GM12878 (cell line): ENCODE measurements around the gene SI. TPM values are rescaled to one million over a fixed set of nuclear protein-coding genes. Genes with fewer than 3 reads are reported as not detected.

Source experiments
- ATAC-seq: fragments of 200-7000 bp; cut with Tn5 transposase; 3 replicates; pipeline ENCODE4 v1.9.1; 2020; ENCODE audit warnings: mild to moderate bottlenecking, moderate library complexity
- Bru-seq: library from RNA; stranded (reverse); fragments of 400-500 nt; gene quantifications from one replicate; lab custom pipeline; 2021; lab: Mats Ljungman, UMichigan
- BruChase-seq, 2 experiments: library from RNA; stranded (reverse); fragments of 400-500 nt; gene quantifications; one replicate each; lab custom pipeline; 2021; lab: Mats Ljungman, UMichigan
- BruUV-seq: library from RNA; stranded (reverse); fragments of 400-500 nt; replicated peaks from 2 replicates; lab custom pipeline; 2021; lab: Mats Ljungman, UMichigan
- CTCF ChIA-PET: fragments of 300-600 bp; sonication (Branson Sonifier 250); formaldehyde crosslinking; extraction: SDS; loops from one replicate; lab custom pipeline; 2021; ENCODE audit warnings: inconsistent platforms; lab: Yijun Ruan, JAX
- POLR2A ChIA-PET: fragments of 350-600 bp; formaldehyde crosslinking; extraction: SDS; loops from one replicate; lab custom pipeline; 2021; ENCODE audit warnings: inconsistent platforms; lab: Charles Lee
- RAD21 ChIA-PET: fragments of 300-600 bp; sonication (Branson Sonifier 250); formaldehyde crosslinking; loops from one replicate; lab custom pipeline; 2023; ENCODE audit warnings: antibody characterized with exemption; ENCODE audit not compliant: unreplicated experiment; lab: Charles Lee
- SMC1A ChIA-PET: fragments of 300-600 bp; sonication (Branson Sonifier 250); formaldehyde crosslinking; loops from one replicate; lab custom pipeline; 2023; ENCODE audit not compliant: unreplicated experiment, uncharacterized antibody; lab: Charles Lee
- DNase-seq: peaks from one replicate; pipeline ENCODE4 v3.0.0-alpha.2; 2011; ENCODE audit warnings: low read depth, low spot score
- FAIRE-seq: peaks from 3 replicates; lab custom pipeline; 2011; peaks lifted over from hg19 to GRCh38; lab: Jason Lieb, UNC
- H2AFZ ChIP-seq: 2 replicates; pipeline ENCODE4 v1.6.0; 2011; ENCODE audit warnings: low read depth, low read length, control low read depth; ENCODE audit not compliant: control insufficient read depth
- H3K27ac ChIP-seq: 2 replicates; pipeline ENCODE4 v1.5.1; 2011; ENCODE audit warnings: control low read depth; ENCODE audit not compliant: control insufficient read depth, insufficient read depth
- H3K27me3 ChIP-seq, 2 experiments: replicated peaks in 1 of 2; 2 replicates each; pipeline versions ENCODE4 v1.6.0 to v1.6.1; 2011; ENCODE audit warnings: low read length in 1 of 2; ENCODE audit not compliant: control insufficient read depth in 2 of 2, insufficient read depth in 2 of 2
- H3K36me3 ChIP-seq, 2 experiments: 2 replicates each; pipeline ENCODE4 v1.5.1; 2011; ENCODE audit warnings: low read length in 1 of 2; ENCODE audit not compliant: control insufficient read depth in 2 of 2, insufficient read depth in 2 of 2
- H3K4me1 ChIP-seq: 2 replicates; pipeline ENCODE4 v1.6.1; 2011; ENCODE audit warnings: mild to moderate bottlenecking, low read length, moderate library complexity, mixed read lengths; ENCODE audit not compliant: control insufficient read depth, insufficient read depth
- H3K4me2 ChIP-seq: 2 replicates; pipeline ENCODE4 v1.6.0; 2011; ENCODE audit warnings: control low read depth; ENCODE audit not compliant: control insufficient read depth, insufficient read depth
- H3K4me3 ChIP-seq: fragments of 200-600 bp; sonication (generic); 2 replicates; pipeline ENCODE4 v1.5.1; 2016
- H3K79me2 ChIP-seq: 2 replicates; pipeline ENCODE4 v1.6.0; 2011; ENCODE audit warnings: low read length; ENCODE audit not compliant: control insufficient read depth, insufficient read depth
- H3K9ac ChIP-seq: 2 replicates; pipeline ENCODE4 v1.8.0; 2011; ENCODE audit warnings: low read length, control low read depth, mixed read lengths; ENCODE audit not compliant: control insufficient read depth, insufficient read depth
- H3K9me3 ChIP-seq: replicated peaks from 3 replicates; pipeline ENCODE4 v1.5.1; 2011; ENCODE audit warnings: mild to moderate bottlenecking, low read length; ENCODE audit not compliant: control insufficient read depth, insufficient read depth
- H4K20me1 ChIP-seq: 2 replicates; pipeline ENCODE4 v1.6.0; 2011; ENCODE audit not compliant: control insufficient read depth, insufficient read depth
- BHLHE40 ChIP-seq, 2 experiments: fragments of 450-650 bp in 1 of 2; IDR thresholded peaks; 2 replicates each; pipeline ENCODE4 v1.6.1; 2011 to 2017; ENCODE audit warnings: low read depth in 2 of 2, borderline replicate concordance in 1 of 2, improper control_type of control experiment in 1 of 2, low read length in 1 of 2, mild to moderate bottlenecking in 1 of 2
- CBFB ChIP-seq: IDR thresholded peaks from 2 replicates; pipeline ENCODE4 v1.6.1; 2016; ENCODE audit warnings: antibody characterized with exemption, low read depth
- CEBPZ ChIP-seq: fragments of 150-350 bp; IDR thresholded peaks from 2 replicates; pipeline ENCODE4 v1.6.1; 2016; ENCODE audit warnings: low read depth, low read length
- HDAC2 ChIP-seq: fragments of 200-600 bp; sonication (generic); IDR thresholded peaks from 2 replicates; pipeline ENCODE4 v1.6.1; 2017
- MEF2A ChIP-seq: IDR thresholded peaks from 2 replicates; pipeline ENCODE4 v1.6.1; 2011; ENCODE audit warnings: low read depth, mild to moderate bottlenecking, low read length, moderate library complexity; ENCODE audit not compliant: insufficient read depth
- MYC ChIP-seq: IDR thresholded peaks from 2 replicates; pipeline ENCODE4 v1.6.1; 2011; ENCODE audit warnings: mild to moderate bottlenecking, low read length, moderate library complexity, inconsistent platforms; ENCODE audit not compliant: insufficient read depth, insufficient replicate concordance, insufficient read length, severe bottlenecking
- NR2C2 ChIP-seq: IDR thresholded peaks from 2 replicates; pipeline ENCODE4 v1.6.1; 2011; ENCODE audit warnings: borderline replicate concordance, low read depth; ENCODE audit not compliant: control insufficient read depth, insufficient read length
- POLR2A ChIP-seq: IDR thresholded peaks from 2 replicates; pipeline ENCODE4 v1.6.1; 2011; ENCODE audit warnings: low read depth, mild to moderate bottlenecking, low read length
- POLR2AphosphoS2 ChIP-seq: IDR thresholded peaks from 2 replicates; pipeline ENCODE4 v1.6.1; 2011; ENCODE audit warnings: low read depth, mild to moderate bottlenecking, low read length, improper control_type of control experiment, moderate library complexity
- POU2F2 ChIP-seq: IDR thresholded peaks from 3 replicates; pipeline ENCODE4 v1.6.1; 2011; ENCODE audit warnings: low read depth, mild to moderate bottlenecking, low read length, borderline replicate concordance
- SPI1 ChIP-seq: IDR thresholded peaks from 2 replicates; pipeline ENCODE4 v1.6.1; 2011; ENCODE audit warnings: low read depth, mild to moderate bottlenecking, low read length, moderate library complexity, borderline replicate concordance; ENCODE audit not compliant: insufficient read depth
- SREBF2 ChIP-seq: IDR thresholded peaks from 2 replicates; pipeline ENCODE4 v1.6.1; 2012; ENCODE audit warnings: mild to moderate bottlenecking, low read length
- SRF ChIP-seq, 2 experiments: IDR thresholded peaks; 2 replicates each; pipeline ENCODE4 v1.6.1; 2011; ENCODE audit warnings: low read depth in 2 of 2, low read length in 2 of 2, mild to moderate bottlenecking in 1 of 2, moderate library complexity in 1 of 2
- USF1 ChIP-seq: IDR thresholded peaks from 2 replicates; pipeline ENCODE4 v1.6.1; 2011; ENCODE audit warnings: borderline replicate concordance, low read depth, mild to moderate bottlenecking, moderate library complexity, mixed read lengths, low read length; ENCODE audit not compliant: insufficient read depth; ENCODE audit errors: extremely low read length
- WRNIP1 ChIP-seq: IDR thresholded peaks from 2 replicates; pipeline ENCODE4 v1.6.1; 2011; ENCODE audit warnings: low read depth, low read length, improper control_type of control experiment, borderline replicate concordance
- in situ Hi-C: fragments of 300-500 bp; cut with MboI; formaldehyde crosslinking; loops from 9 replicates; pipeline ENCODE4 v1.14.3; 2018; ENCODE audit warnings: mixed read lengths
- intact Hi-C: fragments of 100-400 bp; cut with micrococcal nuclease; formaldehyde crosslinking; loops from one replicate; pipeline ENCODE4 v1.14.2; 2022; ENCODE audit not compliant: unreplicated experiment
- long read RNA-seq, 2 experiments: library from polyadenylated mRNA; unstranded; transcript quantifications; one replicate each; pipeline ENCODE4 v2.0.0, GENCODE V29; 2019 to 2020
- polyA minus RNA-seq, 3 experiments: library from RNA; depleted of rRNA, polyadenylated mRNA; stranded (reverse); fragments of >200 nt; gene quantifications; 2 replicates each; pipeline ENCODE4 v1.2.3, GENCODE V29; 2011
- polyA plus RNA-seq, 11 experiments: library from polyadenylated mRNA; depleted of rRNA in 4 of 11; unstranded in 6 of 11; stranded (reverse) in 5 of 11; fragments of >200 nt; fragmentation: Nextera tagmentation in 4 of 11; fragmentation: Illumina TruSeq in 1 of 11; extraction: Ambion mirVana in 4 of 11; extraction: Trizol in 1 of 11; gene quantifications; 1 replicate in 1 of 11; 2 replicates in 10 of 11; pipeline versions ENCODE4 v1.2.1 to v1.2.3, GENCODE V29; 2011 to 2016; ENCODE audit warnings: inconsistent platforms in 2 of 11, missing spikeins in 2 of 11, low read depth in 1 of 11
- total RNA-seq, 4 experiments: library from RNA; depleted of rRNA in 3 of 4; stranded (reverse); fragments of >200 nt in 3 of 4; fragmentation: Illumina TruSeq in 1 of 4; extraction: Trizol in 1 of 4; gene quantifications; 2 replicates each; pipeline versions ENCODE4 v1.2.1 to v1.2.3, GENCODE V29; 2013 to 2021
- TF ChIP-seq, protein P1 (sequence below): fragments of 450-650 bp; IDR thresholded peaks from 2 replicates; pipeline ENCODE4 v1.6.1; 2016; ENCODE audit warnings: mild to moderate bottlenecking

SI gene
- total RNA-seq (2013; cell fraction: nucleolus; rRNA removed): not detected in 2 replicates
- total RNA-seq (2014; rRNA removed): not detected in 2 replicates
- total RNA-seq (2014; rRNA removed; fragmentation: Illumina TruSeq; extraction: Trizol): not detected in 2 replicates
- total RNA-seq (2021): not detected in 2 replicates
- not detected for polyA plus RNA-seq (2011; ENCODE audit: low read depth)
- polyA plus RNA-seq (2011; rRNA removed): not detected in 2 replicates
- polyA plus RNA-seq (2011; cell fraction: cytosol; rRNA removed): not detected in 2 replicates
- polyA plus RNA-seq (2011; cell fraction: nucleus; rRNA removed): not detected in 2 replicates
- polyA plus RNA-seq (2012): not detected in 2 replicates
- polyA plus RNA-seq (2014; fragmentation: Illumina TruSeq; extraction: Trizol): 0.01 TPM in 1 of 2 replicates, not detected in the other
- polyA plus RNA-seq (2014; fragmentation: Nextera tagmentation; extraction: Ambion mirVana): not detected
- not detected in 2 replicates for polyA plus RNA-seq (2014; rRNA removed)
- polyA plus RNA-seq (2016; fragmentation: Nextera tagmentation; extraction: Ambion mirVana): not detected
- polyA minus RNA-seq (2011; rRNA and poly(A)+ RNA removed): not detected in 2 replicates
- not detected in 2 replicates for polyA minus RNA-seq (2011; cell fraction: cytosol; rRNA and poly(A)+ RNA removed)
- polyA minus RNA-seq (2011; cell fraction: nucleus; rRNA and poly(A)+ RNA removed): not detected in 2 replicates
- Bru-seq, nascent RNA: not detected
- BruChase-seq, experiment 1, labeled RNA remaining after a 6-hour chase: percentile 1 among the genes with signal in this experiment
- not detected for BruChase-seq, experiment 2, labeled RNA remaining after a 2-hour chase
- long read RNA-seq, experiment 1: 0 reads
- long read RNA-seq, experiment 2: 0 reads

- in situ Hi-C loops: no loop called here
- H3K79me2 ChIP-seq: no peaks in the 10 kb centered on the region
- H3K9ac ChIP-seq: no peak within 1 kb of the TSS
- ChIA-PET CTCF (no interaction called here), RAD21 (no interaction called here), SMC1A (interaction anchor here (0.5 kb wide), 1 partner anchor 73 kb away, joined by 3 read pairs; no protein-coding TSS in a partner anchor), POLR2A (no interaction called here)
- no peaks in the 10 kb centered on the region for H3K27me3 ChIP-seq
- BruUV-seq: no TSS peak
- DNase-seq (no peak), ATAC-seq (no peak), FAIRE-seq (no peak)
- TF ChIP-seq SPI1 (no peak), POLR2A (no peak), POLR2AphosphoS2 (no peak), MYC (no peak), NR2C2 (no peak), SRF (IDR thresholded peaks at IDR 0.05; ENCODE audit: low read depth in 2 of 2, low read length in 2 of 2) (no peak), CEBPZ (no peak), WRNIP1 (no peak), USF1 (no peak), BHLHE40 (IDR thresholded peaks at IDR 0.05; ENCODE audit: borderline replicate concordance in 1 of 2, low read depth in 2 of 2, low read length in 1 of 2) (no peak), POU2F2 (no peak), MEF2A (no peak), SREBF2 (no peak), HDAC2 (no peak), CBFB (no peak)
- TF ChIP-seq, protein P1, sequence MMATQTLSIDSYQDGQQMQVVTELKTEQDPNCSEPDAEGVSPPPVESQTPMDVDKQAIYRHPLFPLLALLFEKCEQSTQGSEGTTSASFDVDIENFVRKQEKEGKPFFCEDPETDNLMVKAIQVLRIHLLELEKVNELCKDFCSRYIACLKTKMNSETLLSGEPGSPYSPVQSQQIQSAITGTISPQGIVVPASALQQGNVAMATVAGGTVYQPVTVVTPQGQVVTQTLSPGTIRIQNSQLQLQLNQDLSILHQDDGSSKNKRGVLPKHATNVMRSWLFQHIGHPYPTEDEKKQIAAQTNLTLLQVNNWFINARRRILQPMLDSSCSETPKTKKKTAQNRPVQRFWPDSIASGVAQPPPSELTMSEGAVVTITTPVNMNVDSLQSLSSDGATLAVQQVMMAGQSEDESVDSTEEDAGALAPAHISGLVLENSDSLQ: no peak
- H3K36me3 ChIP-seq: no peaks in the 10 kb centered on the region
- intact Hi-C loops: no loop called here
- no peak within 1 kb of the TSS for H2AFZ ChIP-seq
- H3K27ac ChIP-seq: no peak within 1 kb of the TSS
- no peaks in the 10 kb centered on the region for H3K9me3 ChIP-seq
- no peaks in the 10 kb centered on the region for H4K20me1 ChIP-seq
- no peak within 1 kb of the TSS for H3K4me3 ChIP-seq
- no peak within 1 kb of the TSS for H3K4me2 ChIP-seq
- H3K4me1 ChIP-seq: no peaks in the 10 kb centered on the region
These were observed at the start of gene SI for GRCh38 chr3:165078293-165078692. Gene SI, minus strand, starts transcription at chr3:165078496. Its CDS starts 2,484 bp downstream, at chr3:165076012.
